Left lung (tissue), 10 donors: ENCODE data around the gene TMEM225B. TPM values are rescaled to one million over a fixed set of nuclear protein-coding genes. Genes with fewer than 3 reads are reported as not detected.
A peak's percentile ranks its signal among the peaks of the same experiment; 100 is the strongest.
"Not testable (repeated sequence)": the region's sequence is repeated elsewhere in the genome, so short reads cannot be mapped to it uniquely, and the experiment has no call there.

Experiments
- ATAC-seq: fragments of 200-7000 bp; cut with Tn5 transposase; one replicate; pipeline ENCODE4 v1.9.1; 2020; ENCODE audit warnings: moderate library complexity
- DNase-seq, 4 donors: peaks; one replicate each; pipeline ENCODE4 v3.0.0-alpha.2; 2013 to 2020
- H3K27ac ChIP-seq, 2 donors: fragments of 200-600 bp; sonication (generic) in 1 of 2; one replicate each; pipeline versions ENCODE4 v1.5.0 to v1.8.0; 2020 to 2021
- H3K27me3 ChIP-seq, 2 donors: fragments of 200-600 bp; sonication (generic) in 1 of 2; one replicate each; pipeline versions ENCODE4 v1.5.0 to v1.8.0; 2020 to 2021
- H3K36me3 ChIP-seq, 2 donors: fragments of 200-600 bp; sonication (generic) in 1 of 2; one replicate each; pipeline versions ENCODE4 v1.5.0 to v1.8.0; 2020 to 2021
- H3K4me1 ChIP-seq, 2 donors: fragments of 200-600 bp; one replicate each; pipeline ENCODE4 v1.8.0; 2021
- H3K4me3 ChIP-seq, 2 donors: fragments of 200-600 bp; sonication (generic) in 1 of 2; one replicate each; pipeline versions ENCODE4 v1.5.0 to v1.8.0; 2020 to 2021; ENCODE audit warnings: mild to moderate bottlenecking in 1 of 2
- H3K9me3 ChIP-seq, 2 donors: fragments of 200-600 bp; sonication (generic) in 1 of 2; one replicate each; pipeline versions ENCODE4 v1.5.0 to v1.8.0; 2020 to 2021
- intact Hi-C, 2 donors: fragments of 100-400 bp; cut with DNase I; formaldehyde crosslinking; loops; one replicate each; pipeline versions ENCODE4 v1.11.2 to v1.14.2; 2022
- polyA plus RNA-seq, 6 donors: library from polyadenylated mRNA; unstranded; fragments of 120-200 nt; gene quantifications; one replicate each; pipeline ENCODE4 v1.2.1, GENCODE V29; 2013; ENCODE audit not compliant: insufficient read length in 6 of 6
- total RNA-seq, 2 donors: library from RNA; stranded (reverse); fragmentation: NEBNext Ultra II Directional; extraction: Animal tissue kit (Norgen Biotek cat#: 25700); gene quantifications; one replicate each; pipeline ENCODE4 v1.2.1, GENCODE V29; 2021
- TF ChIP-seq, protein P1 (sequence below), 2 donors: fragments of 200-600 bp; sonication (generic) in 1 of 2; IDR thresholded peaks; one replicate each; pipeline versions ENCODE4 v1.5.0 to v1.8.0; 2021; ENCODE audit warnings: antibody characterized with exemption in 2 of 2
- donor health status: DM: no; HTN: yes; CAD: no.
- donor health status: DM: no; HTN: no; CAD: no.

TMEM225B gene
- total and polyA plus RNA-seq, 8 donors, result 0.60 to 1.9 (median 1.5) TPM

DNA sequence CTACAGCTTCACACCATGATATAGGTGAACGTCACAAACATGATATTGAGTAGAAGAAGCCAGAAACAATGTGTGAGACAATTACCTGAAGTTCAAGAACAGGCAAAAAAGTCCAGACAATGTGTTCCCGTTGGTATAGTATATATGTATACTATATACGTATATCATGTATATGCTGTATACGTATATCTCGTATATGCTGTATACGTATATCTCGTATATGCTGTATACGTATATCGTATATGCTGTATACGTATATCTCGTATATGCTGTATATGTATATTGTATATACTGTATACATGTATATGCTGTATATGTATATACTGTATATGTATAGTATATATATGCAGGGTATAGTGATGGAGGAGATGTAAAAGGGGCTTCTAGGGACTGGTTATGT is 29.4 kb downstream of the TMEM225B start:
- Histone ChIP-seq H3K4me3 (no peak overlapping the region), H3K9me3 (no peaks in the 10 kb centered on the region), H3K27me3 (no peaks in the 10 kb centered on the region), H3K36me3 (peaks cover 0 to 98% of the 10 kb centered on the region in 2 donors), H3K4me1 (no peaks in the 10 kb centered on the region), H3K27ac (no peak overlapping the region)
- intact Hi-C loops, result no loop called here
- ATAC-seq, result no peak
- DNase-seq, result no peak
- TF ChIP-seq, protein P1, sequence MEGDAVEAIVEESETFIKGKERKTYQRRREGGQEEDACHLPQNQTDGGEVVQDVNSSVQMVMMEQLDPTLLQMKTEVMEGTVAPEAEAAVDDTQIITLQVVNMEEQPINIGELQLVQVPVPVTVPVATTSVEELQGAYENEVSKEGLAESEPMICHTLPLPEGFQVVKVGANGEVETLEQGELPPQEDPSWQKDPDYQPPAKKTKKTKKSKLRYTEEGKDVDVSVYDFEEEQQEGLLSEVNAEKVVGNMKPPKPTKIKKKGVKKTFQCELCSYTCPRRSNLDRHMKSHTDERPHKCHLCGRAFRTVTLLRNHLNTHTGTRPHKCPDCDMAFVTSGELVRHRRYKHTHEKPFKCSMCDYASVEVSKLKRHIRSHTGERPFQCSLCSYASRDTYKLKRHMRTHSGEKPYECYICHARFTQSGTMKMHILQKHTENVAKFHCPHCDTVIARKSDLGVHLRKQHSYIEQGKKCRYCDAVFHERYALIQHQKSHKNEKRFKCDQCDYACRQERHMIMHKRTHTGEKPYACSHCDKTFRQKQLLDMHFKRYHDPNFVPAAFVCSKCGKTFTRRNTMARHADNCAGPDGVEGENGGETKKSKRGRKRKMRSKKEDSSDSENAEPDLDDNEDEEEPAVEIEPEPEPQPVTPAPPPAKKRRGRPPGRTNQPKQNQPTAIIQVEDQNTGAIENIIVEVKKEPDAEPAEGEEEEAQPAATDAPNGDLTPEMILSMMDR (IDR thresholded peaks at IDR 0.05), result no peak

DNA sequence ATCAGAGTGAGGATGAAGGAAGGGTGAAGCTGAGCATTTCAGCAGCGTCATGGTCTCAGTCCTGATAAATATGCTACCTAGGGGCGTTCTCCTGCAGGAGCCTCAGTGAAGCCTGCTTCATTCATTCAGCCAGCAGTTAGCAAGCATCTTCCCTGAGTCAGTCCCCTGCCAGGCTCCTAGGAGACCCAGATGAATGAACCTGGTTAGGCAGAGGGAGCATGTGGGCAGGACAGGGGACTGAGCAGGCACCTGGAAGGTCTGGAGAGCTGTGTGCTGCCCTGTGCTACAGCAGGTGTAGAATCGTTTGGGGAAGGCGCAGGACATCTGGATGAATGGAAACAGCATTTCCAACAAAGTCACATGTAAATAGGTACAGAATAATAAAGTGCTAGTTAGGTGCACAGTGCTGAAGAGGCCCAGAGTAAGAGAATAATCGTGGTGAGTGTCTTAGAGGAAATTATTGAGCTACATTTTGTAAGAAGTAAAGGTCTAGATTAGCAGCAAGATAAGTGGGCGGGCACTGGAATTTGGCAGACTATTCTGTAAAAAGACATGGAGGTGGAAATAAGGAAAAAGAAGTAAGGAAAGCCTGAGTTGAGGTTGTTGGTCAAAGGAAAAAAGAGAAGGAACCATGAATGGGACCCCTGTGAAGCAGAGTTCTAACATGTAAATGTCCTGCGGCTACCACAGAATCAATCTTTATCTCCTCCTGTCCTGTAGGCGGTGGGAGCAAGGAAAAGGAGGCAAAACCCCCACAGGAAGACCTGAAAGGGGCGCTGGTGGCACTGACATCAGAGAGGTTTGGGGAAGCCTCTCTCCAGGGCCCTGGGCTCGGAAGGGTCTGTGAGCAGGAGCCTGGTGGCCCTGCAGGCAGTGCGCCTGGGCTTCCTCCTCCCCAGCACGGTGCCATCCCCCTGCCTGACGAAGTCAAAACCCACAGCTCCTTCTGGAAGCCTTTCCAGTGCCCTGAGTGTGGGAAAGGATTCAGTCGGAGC is 30.7 kb downstream of the TMEM225B start:
- intact Hi-C loops, result no loop called here
- Histone ChIP-seq H3K4me3 (no peak overlapping the region), H3K27me3 (no peaks in the 10 kb centered on the region), H3K4me1 (no peaks in the 10 kb centered on the region), H3K27ac (no peak overlapping the region), H3K9me3 (no peaks in the 10 kb centered on the region), H3K36me3 (peaks cover 0 to 90% of the 10 kb centered on the region in 2 donors)
- TF ChIP-seq, protein P1 (IDR thresholded peaks at IDR 0.05), result no peak
- no peak for DNase-seq
- ATAC-seq, result no peak

DNA sequence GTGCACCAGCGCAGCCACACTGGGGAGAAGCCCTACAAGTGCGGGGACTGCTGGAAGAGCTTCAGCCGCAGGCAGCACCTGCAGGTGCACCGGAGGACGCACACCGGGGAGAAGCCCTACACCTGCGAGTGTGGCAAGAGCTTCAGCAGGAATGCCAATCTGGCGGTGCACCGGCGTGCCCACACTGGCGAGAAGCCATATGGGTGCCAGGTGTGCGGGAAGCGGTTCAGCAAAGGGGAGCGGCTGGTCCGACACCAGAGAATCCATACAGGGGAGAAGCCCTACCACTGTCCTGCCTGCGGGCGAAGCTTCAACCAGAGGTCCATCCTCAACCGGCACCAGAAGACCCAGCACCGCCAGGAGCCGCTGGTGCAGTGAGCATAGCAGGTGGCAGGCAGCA is 31.6 kb downstream of the TMEM225B start:
- DNase-seq (peak in 1 of 4 donors; percentile 77), ATAC-seq (no peak)
- Histone ChIP-seq H3K4me1 (no peaks in the 10 kb centered on the region), H3K27ac (no peak overlapping the region), H3K4me3 (no peak overlapping the region), H3K36me3 (peaks cover 0 to 90% of the 10 kb centered on the region in 2 donors), H3K27me3 (no peaks in the 10 kb centered on the region), H3K9me3 (no peaks in the 10 kb centered on the region)
- intact Hi-C loops, result no loop called here
- TF ChIP-seq, protein P1 (IDR thresholded peaks at IDR 0.05), result no peak

DNA sequence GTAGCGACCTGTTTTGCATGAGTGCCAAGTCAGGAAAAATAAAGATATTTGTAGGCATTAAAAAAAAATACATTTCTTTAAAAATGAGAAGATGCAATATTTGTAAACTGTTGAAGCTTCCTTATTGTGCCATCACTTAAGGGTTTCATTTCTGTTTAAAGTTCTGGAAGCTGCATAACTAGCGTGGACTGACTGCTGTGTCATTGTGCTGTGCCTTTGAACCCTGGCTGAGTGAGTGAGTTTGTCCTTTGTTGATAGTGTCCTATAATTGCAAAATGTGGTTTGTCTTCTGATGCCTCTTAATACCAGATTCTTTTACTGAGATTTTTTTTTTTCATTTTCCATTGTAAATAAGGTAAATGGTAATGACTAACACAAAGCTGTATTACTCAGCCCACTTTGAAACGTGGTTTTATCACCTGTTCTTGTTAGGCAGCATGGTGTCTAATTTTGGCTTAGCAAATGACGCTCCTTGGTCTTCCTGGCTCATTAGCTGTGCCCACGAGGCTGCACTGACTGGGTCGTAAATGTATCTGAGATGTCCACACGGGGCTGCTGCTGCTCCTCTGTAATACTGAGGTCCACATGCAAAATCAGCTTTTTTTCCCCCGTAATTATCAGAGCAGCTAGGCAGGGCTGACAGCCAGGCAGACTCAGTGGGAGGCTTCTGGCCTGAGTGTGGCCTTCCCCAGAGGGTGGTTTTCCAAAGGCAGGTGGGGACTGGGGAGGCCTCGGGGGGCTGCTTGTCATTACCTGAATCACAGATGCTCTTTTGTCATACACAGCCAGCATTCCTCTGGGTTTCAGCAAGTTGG is 33.4 kb downstream of the TMEM225B start:
- TF ChIP-seq, protein P1 (IDR thresholded peaks at IDR 0.05), result no peak
- Histone ChIP-seq H3K27ac (no peak overlapping the region), H3K36me3 (peaks cover 0 to 72% of the 10 kb centered on the region in 2 donors), H3K4me1 (no peaks in the 10 kb centered on the region), H3K4me3 (no peak overlapping the region), H3K27me3 (no peaks in the 10 kb centered on the region), H3K9me3 (no peaks in the 10 kb centered on the region)
- intact Hi-C loops, result no loop called here
- peak in 2 of 4 donors; percentile 34 to 58 for DNase-seq
- peak; percentile 73 for ATAC-seq

DNA sequence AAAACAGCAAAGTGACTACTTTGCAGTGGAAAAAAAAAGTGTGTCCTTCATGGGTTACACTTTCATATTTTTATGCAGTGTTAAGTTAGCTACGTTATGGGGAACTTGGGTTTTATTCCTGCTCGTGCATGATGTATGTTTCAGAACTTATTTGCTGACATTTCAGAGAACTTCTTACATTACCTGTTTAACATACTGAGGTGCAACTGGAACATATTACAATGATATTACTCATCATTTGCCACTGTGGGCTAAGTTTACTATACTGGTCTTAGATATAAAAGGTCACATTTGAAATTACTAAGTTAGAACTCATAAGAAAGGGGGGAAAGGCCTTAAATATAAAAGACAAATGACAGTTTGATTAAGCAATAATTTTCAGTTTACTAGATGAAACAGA is 39.3 kb downstream of the TMEM225B start:
- intact Hi-C loops, H3K27me3 ChIP-seq, H3K4me3 ChIP-seq, ATAC-seq, H3K27ac ChIP-seq, DNase-seq, H3K9me3 ChIP-seq, H3K4me1 ChIP-seq: not testable (repeated sequence)
- H3K36me3 ChIP-seq, result peaks cover 0 to 23% of the 10 kb centered on the region in 2 donors
